Duodenal mucosa (tissue), 2 donors: Measurements from ENCODE around the gene ZFAND2B.
"Not testable (repeated sequence)": the region's sequence is repeated elsewhere in the genome, so short reads cannot be mapped to it uniquely, and the experiment has no call there.

Source experiments
- H3K27ac ChIP-seq: one replicate; pipeline ENCODE4 v1.7.0; 2013; ENCODE audit warnings: low read depth, low read length
- H3K27me3 ChIP-seq, 2 donors: one replicate each; pipeline ENCODE4 v1.7.0; 2013; ENCODE audit warnings: low read length in 2 of 2, control low read depth in 1 of 2; ENCODE audit not compliant: insufficient read depth in 2 of 2, control insufficient read depth in 1 of 2
- H3K36me3 ChIP-seq, 2 donors: one replicate each; pipeline ENCODE4 v1.7.0; 2013; ENCODE audit warnings: low read length in 2 of 2, control low read depth in 1 of 2; ENCODE audit not compliant: insufficient read depth in 2 of 2, control insufficient read depth in 1 of 2
- H3K4me1 ChIP-seq, 2 donors: one replicate each; pipeline ENCODE4 v1.7.0; 2013; ENCODE audit warnings: low read length in 2 of 2, control low read depth in 1 of 2; ENCODE audit not compliant: insufficient read depth in 2 of 2, control insufficient read depth in 1 of 2
- H3K4me3 ChIP-seq, 2 donors: one replicate each; pipeline ENCODE4 v1.7.0; 2013; ENCODE audit warnings: low read length in 2 of 2, low read depth in 1 of 2
- H3K9ac ChIP-seq, 2 donors: one replicate each; pipeline ENCODE4 v1.7.0; 2013; ENCODE audit warnings: low read length in 2 of 2, low read depth in 1 of 2
- H3K9me3 ChIP-seq, 2 donors: one replicate each; pipeline ENCODE4 v1.7.0; 2013; ENCODE audit warnings: low read length in 2 of 2, control low read depth in 1 of 2; ENCODE audit not compliant: control insufficient read depth in 1 of 2

Gene ZFAND2B

GRCh38 chr2:219252570-219252899 lies 46.0 kb downstream of the ZFAND2B start:
- Histone ChIP-seq H3K9ac (peak overlapping the region; percentile 74 to 89), H3K36me3 (peaks cover 10 to 23% of the 10 kb centered on the region in 2 donors), H3K4me1 (peaks cover 53 to 62% of the 10 kb centered on the region in 2 donors), H3K27me3 (peaks cover 0 to 3% of the 10 kb centered on the region in 2 donors), H3K9me3 (no peaks in the 10 kb centered on the region), H3K27ac (peak overlapping the region; percentile 70), H3K4me3 (peak overlapping the region; percentile 82 to 87)

GRCh38 chr2:219252900-219253752 lies 46.5 kb downstream of the ZFAND2B start, which contains the start of gene TUBA4B:
TSS of gene TUBA4B (plus strand) at chr2:219253243. CDS start at chr2:219253408, 165 bp downstream.
- peaks cover 47 to 57% of the 10 kb centered on the region in 2 donors for H3K4me1 ChIP-seq
- peak within 1 kb of the TSS; percentile 70 for H3K27ac ChIP-seq
- H3K9me3 ChIP-seq, result no peaks in the 10 kb centered on the region
- peak within 1 kb of the TSS; percentile 74 to 89 for H3K9ac ChIP-seq
- H3K36me3 ChIP-seq, result peaks cover 7 to 17% of the 10 kb centered on the region in 2 donors
- H3K4me3 ChIP-seq, result peak within 1 kb of the TSS; percentile 82 to 87
- peaks cover 0 to 3% of the 10 kb centered on the region in 2 donors for H3K27me3 ChIP-seq

DNA sequence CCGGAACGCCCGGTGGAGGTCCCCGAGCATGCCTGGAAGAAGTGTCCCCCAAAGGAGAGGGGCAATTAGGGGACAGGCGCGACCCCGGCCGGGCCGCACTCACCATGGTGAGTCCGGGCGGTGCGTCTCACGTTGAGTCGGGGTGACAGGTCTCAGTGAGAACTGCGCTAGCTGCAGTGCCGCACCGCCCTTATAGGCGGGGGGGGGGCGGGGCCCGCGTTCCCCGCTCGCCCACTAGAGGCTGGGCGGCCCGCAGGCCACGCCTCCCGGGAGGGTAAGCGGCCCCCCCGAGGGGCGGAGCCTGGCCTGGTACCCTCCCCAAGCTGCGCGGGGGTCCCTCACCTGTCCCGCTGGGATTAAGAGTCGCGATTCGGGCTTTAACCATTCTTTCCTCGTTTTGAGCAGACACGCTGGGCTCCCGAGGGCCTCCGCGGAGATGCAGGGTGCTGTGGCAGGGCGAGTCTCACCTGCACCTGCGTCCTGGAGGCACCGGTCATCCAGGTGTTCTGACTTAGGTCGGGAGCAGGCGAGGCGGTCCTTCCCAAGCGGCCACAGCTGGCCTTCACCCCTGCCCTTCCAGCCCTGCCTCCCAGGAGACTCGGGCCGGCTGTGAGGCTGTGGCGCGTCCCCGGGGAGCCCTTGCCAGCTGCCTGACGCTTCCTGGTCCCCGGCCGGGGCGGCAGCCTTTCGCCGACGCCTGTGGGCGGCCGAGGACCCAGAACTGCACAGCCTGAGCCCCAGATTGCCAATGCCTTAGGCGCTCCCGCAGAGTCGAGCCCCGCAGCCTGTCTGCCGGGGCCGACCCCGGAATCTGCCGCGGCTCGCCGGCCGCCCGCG lies 47.4 kb downstream of the ZFAND2B start, which contains the start of gene TUBA4A:
Gene TUBA4A (minus strand): TSS at position 166 of the 837 bp plus-strand sequence. CDS start 60 bp downstream, at position 106.
- Histone ChIP-seq H3K9me3 (no peaks in the 10 kb centered on the region), H3K36me3 (peaks cover 7 to 15% of the 10 kb centered on the region in 2 donors), H3K27me3 (peaks cover 0 to 3% of the 10 kb centered on the region in 2 donors)

GRCh38 chr2:219254590-219255201 lies 48.1 kb downstream of the ZFAND2B start:
- peak overlapping the region; percentile 74 to 89 for H3K9ac ChIP-seq

More for the DNA sequence above, 47.4 kb downstream of the ZFAND2B start, which contains the start of gene TUBA4A:
- Histone ChIP-seq H3K27ac (peak within 1 kb of the TSS; percentile 70), H3K4me3 (peak within 1 kb of the TSS; percentile 82 to 87), H3K4me1 (peaks cover 38 to 48% of the 10 kb centered on the region in 2 donors), H3K9ac (peak within 1 kb of the TSS; percentile 74 to 89)

DNA sequence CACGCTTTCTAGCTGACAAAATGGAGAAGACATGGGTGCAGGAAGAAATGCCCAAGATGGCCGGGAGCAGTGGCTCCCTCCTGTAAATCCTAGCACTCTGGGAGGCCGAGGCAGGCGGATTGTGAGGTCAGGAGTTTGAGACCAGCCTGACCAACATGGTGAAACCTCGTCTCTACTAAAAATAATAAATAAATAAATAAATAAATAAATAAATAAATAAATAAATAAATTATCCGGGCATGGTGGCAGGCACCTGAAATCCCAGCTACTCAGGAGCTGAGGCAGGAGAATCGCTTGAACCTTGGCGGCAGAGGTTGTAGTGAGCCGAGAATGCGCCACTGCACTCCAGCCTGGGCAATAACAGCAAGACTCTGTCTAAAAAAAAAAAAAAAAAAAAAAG lies 52.4 kb downstream of the ZFAND2B start:
- H3K4me1 ChIP-seq, H3K4me3 ChIP-seq, H3K27me3 ChIP-seq, H3K27ac ChIP-seq, H3K9me3 ChIP-seq, H3K36me3 ChIP-seq, H3K9ac ChIP-seq: not testable (repeated sequence)

More at GRCh38 chr2:219254590-219255201, 48.1 kb downstream of the ZFAND2B start:
- H3K27ac ChIP-seq, result peak overlapping the region; percentile 67
- H3K4me1 ChIP-seq, result peaks cover 31 to 41% of the 10 kb centered on the region in 2 donors
- H3K4me3 ChIP-seq, result peak overlapping the region; percentile 82 to 87
- H3K36me3 ChIP-seq, result peaks cover 7 to 15% of the 10 kb centered on the region in 2 donors
- no peaks in the 10 kb centered on the region for H3K9me3 ChIP-seq
- peaks cover 0 to 3% of the 10 kb centered on the region in 2 donors for H3K27me3 ChIP-seq
